GM19099 (cell line): ENCODE results near the gene CHI3L2.

Experiments
- POLR2A ChIP-seq: IDR thresholded peaks from 3 replicates; pipeline ENCODE4 v1.6.1; 2011; ENCODE audit warnings: low read depth; ENCODE audit not compliant: insufficient read length; ENCODE audit errors: extremely low read depth

The CHI3L2 gene

DNA sequence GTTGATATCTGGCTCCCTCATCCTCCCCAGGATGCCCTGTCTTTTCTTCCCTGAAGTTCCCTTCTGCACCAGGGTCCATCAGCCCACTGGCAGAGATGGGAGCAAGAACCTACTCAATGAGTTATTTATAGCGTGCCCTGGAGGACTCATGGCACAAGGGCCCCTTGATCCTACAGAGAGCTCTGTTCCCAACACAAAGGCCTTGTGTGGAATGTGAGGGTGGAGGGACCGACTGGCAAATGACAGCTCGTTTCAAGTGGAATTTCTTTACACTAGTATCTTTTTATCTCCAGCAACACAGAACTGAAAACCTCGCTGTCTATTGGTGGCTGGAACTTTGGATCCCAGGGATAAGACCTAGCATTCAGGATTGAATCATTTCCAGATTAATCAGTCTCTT, 22.4 kb downstream of the CHI3L2 start:
- no peak for TF ChIP-seq POLR2A

DNA sequence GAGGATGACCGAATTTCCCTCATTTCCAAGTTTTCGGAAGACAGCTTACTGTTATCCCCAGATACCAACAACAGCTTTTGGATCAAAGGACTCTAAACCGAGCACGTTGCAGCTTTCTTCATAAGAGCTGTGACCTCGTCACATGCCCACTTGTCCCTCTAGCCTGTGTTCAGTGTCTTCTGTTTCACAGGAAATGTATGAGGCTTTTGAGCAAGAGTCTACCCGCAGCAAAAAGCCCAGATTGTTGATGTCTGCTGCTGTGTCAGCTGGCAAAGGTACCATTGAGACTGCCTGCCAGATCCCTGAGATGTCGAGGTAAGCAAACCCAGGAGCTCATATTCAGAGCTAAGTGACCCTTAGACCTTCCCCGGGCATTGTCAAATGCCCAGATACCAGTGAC, 24.1 kb downstream of the CHI3L2 start:
- TF ChIP-seq POLR2A = no peak

DNA sequence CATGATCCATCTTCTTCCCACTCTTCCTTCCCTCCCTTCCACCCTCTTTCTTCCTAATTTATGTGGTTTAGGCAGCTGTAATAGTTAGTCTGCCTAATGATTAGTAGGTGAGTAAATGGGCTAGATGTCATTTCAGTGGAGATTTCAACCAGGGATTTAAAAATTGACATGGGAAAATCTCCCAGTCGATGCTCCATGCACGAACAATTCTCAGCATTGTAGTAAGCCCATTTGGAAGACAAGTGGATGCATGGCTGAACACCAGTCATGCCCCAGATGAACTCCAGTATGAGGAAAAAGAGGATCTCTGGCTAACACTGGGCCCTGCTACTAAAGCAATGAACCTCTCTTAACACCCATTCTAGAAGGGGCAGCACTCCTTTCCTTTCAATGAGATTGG, 25.3 kb downstream of the CHI3L2 start:
- no peak for TF ChIP-seq POLR2A

DNA sequence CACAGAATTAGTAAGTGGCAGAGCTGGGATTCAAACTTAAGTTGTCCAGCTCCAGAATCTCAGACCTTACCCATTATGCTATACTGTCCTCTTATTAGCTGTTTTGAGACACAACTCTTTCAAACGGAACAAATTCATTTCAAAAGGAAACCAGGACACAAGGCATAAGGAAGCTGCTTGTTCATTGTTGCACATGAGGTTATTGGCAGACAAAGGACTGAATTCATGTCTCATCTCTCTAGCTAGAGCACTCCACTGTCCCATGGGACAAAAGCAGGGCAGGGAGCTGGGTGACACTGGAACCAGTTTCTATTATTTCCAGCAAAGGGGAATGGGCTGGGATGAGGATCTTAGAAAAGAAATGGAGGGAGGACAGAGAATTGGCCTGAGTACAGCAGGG, 26.4 kb downstream of the CHI3L2 start:
- no peak for TF ChIP-seq POLR2A

DNA sequence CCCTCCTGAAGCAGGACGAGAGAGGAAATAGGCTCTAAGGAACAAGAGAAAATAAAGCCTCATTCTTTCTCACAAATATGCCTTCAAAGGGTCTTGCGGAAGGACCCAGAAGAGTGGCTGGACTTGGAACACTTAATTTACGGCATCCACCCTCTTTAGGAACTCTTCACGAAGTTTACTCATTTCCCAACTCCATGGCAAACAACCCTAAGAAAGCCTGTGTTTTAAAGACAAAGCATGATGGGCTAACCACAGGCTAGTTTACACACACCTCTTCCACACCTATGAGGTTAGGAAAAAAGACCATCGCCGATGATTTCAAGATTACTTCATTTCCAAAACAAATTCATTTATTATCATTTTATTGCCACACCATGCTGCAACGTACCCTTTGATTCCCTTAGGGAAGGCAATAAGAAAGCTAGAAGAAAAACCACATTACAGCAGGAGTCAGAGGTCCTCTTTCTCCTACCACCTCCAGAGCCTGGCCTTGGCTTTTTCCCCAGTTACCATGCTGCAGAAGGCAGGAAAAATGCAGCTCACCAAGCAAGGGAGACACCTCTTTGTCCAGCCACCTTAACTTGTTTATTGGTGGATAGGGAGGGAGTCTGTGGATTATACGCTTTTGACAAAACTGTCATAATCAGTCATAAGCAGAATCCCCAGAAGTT, 29.6 kb downstream of the CHI3L2 start:
- TF ChIP-seq POLR2A = no peak

DNA sequence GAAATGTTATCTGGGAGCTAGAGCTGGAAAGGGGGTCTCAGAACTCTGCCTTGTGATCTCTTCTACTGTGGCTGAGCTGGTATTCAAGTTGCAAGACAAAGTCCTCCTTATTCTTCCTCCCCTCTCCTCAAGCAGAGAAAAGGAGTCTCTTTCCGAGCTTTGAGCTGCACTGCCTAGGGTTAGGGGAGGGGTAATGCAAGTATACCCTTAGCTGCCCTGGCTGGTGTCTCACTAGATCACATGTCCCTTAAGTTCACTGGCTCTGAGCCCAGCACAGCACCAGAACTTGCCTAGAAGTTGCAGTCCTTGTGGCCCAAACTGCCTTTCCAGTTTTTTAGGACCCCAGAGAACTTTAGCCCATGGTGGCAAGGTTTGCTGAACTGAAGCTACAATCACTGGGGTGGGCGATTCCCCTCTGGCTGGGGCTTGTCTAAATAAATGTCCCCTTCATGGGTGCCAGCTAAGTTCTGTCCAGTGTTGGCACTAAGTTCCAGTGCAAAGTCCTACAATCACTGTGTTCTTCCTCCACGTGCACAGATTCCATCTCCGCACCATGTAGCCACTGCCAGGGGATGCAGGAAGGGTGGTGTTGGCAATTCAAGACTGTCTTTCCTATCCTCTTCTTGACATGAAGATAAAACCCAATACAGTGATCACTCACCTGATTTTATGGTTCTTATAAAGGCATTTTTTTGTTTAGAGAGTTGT, 40.4 kb downstream of the CHI3L2 start:
- TF ChIP-seq POLR2A = no peak

DNA sequence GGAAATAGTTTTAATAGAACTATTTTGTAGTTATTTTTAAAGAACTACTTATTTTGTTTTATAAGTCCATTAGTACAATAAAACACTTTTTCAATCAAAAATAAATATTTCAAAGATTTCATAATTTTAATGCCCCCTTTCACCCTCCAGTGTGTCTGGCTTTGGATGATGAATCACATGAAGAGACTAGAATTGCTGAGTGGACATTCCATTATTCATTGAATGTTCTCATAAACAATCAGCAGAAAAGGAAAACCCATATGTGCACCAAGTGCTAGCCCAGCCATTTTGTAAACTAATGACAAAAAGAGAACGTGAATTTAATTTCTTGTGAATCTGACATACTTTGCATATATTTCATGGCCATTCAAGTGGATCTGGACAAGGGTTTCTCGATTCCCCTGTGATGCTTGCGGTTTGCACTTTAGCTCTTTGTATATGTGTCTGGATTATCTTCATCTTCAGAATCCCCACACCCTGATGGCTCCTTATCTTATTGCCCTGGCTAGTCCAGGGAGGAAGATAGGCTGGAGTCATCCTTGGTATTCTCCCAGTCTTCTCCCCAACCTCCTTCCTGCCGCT, 42.4 kb downstream of the CHI3L2 start:
- TF ChIP-seq POLR2A = no peak

DNA sequence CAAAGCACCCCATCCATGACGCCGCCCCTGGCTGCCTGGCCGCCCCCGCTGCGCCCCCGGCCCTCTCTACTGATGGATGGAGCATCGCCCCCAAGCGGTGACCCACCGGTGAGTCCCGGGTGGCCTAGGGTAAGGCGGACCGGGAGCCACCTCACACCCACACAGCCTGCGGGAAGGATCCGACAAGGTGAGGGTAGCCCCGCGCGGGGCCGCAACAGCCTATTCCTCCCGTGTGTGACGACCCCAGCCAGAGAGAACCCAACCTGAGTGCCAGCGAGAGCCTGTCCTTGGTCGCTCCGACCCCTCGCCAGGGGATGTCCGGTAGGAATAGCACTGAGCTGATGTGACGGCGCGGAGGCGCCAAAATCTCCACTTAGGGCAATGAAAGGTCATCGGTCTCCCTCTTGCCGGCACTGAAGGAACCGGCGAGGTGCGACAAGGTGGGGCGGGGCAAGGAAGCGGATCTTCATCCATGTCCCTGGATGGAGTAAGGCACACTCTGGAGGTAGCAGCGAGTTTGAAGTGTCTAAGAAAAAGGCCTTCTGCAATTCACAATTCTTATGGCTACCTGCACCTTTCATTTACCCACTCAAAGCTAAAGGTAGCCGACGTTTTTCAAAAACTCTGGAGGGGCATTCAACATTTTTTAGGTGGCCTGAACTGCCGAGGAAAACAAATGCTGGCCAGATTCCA, 43.4 kb downstream of the CHI3L2 start:
- TF ChIP-seq POLR2A = no peak

DNA sequence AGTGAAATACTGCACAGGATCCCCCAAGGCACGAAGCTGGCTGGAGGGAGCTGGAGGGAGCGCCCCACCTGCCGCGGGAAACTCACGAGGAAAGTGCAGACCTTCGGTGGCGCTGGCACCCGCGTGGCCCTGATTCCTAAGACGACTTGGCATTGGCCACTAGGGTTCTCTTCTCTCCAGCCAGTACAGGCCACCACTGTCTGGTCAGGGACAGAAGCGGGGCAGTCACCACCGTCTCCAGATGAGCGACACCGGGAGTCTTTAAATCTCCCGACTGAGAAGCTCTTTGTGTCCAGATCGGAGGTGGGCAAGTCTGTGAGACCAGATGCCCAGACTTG, 43.9 kb downstream of the CHI3L2 start:
- no peak for TF ChIP-seq POLR2A

DNA sequence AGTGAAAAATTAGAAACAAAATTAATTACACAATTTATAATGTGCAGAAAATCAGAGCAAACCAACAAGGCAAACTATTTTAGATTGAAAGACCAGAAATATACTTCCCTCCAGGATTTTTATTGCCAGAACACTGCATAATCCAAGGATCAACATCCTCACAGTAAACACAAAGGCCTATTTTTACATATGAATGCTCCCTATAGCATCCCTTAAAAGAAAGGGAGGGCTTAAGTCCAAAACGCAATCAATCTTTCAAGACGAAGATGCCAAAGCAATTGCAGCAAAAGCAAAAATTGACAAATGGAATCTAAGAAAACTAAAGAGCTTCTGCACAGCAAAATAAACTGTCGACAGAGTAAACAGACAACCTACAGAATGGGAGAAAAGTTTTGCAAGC, 44.6 kb downstream of the CHI3L2 start:
- no peak for TF ChIP-seq POLR2A

DNA sequence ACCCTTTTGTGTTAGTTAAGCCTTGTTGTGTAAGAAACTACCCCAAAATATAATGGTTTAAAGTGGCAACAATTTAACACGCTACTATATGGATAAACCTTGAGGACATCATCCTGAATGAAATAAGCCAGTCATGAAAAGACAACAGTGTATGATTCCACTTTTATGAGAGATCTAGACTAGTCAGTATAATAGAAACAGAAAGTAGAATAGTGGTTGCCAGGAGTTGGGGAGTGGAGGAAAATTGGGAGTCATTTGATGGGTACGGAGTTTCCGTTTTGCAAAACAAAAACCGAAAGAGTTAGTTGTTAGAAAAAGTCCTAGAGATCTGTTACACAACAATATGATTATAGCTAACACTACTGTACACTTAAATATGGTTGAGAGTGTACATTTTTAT, 47.1 kb downstream of the CHI3L2 start:
- no peak for TF ChIP-seq POLR2A

DNA sequence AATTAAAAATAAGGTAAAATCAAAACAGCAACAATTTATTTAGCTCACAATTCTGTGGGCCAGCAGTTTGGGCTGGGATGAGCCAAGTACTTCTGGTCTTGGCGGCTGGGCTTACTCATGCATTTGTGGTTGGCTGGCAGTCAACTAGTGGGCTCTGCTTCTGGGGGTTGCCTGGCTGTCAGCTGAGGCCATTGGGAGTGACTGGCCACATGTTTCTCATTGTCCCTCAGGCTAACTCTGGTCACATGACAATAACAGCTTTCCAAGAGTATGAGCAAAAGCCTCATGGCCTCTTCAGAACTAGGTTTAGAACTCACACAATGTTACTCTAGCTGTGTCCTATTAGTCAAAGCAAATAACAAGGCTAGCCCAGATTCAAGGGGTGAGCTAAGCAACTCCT, 47.6 kb downstream of the CHI3L2 start:
- TF ChIP-seq POLR2A = no peak

DNA sequence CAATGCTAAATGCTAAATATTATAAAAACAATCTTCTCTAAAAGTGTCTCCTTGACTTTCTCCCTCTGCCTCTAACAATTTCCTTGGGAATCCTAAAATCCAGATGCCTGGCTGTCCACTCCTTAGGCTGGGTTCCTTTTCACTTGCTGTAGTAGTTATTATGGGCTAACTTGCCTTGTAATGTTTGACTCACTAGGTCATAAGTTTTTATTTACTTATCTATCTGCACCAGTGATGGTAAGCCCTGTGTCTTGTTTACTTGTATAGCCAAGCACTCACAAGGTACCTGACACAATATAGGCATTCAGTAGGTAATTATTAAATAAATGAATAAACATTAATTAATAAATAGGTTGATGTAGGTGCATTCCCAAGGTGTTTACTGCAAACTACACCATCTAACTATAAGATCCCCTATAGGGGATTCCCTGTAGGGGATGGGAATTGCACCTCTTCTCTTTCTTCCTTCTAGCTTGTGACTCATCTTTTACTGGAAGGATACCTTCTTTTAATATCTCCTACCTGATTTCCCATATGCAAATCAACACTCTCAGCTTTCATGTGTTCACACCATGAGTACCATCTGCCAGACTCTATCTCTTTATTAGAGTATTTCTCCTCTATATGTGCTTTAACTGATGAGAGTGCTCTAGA, 48.4 kb downstream of the CHI3L2 start:
- TF ChIP-seq POLR2A = no peak

DNA sequence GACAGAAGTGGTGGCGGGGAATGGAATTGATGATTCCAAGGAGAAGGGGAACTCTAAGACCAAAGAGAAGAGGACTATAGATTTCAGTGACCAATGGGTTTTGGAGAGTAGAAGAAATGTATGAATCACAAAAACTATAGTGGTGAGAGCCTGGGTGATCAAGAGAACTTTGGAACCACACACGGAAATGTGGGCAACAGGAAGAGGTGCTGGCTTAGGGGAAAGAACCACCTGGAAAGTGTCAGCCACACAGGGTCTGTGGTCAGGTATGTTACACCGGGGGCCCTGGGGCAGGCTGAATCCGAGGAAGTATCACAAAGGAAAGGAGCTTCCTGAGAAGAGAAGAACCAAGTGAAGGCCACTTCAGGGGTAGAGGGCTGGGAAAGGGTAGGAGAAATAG, 51.6 kb downstream of the CHI3L2 start:
- no peak for TF ChIP-seq POLR2A

DNA sequence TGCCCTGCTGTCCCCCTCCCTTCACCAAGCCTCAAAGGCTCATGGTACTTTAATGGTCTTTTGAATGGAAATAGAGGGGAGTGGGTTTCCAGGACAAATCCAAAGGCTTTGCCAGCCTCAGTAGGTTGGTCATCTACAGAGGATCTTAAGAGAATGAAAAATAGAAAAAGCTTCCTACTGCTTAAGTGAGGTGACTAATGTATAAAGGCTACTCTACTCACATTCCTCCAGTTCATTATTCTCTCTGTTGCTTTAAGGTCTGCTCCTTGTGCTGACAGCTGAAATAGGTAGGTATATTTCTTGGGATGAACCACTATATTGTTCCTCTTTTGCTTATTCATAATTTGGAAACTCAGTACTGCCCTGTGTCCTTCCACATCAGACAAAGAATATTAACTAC, 52.8 kb downstream of the CHI3L2 start:
- no peak for TF ChIP-seq POLR2A
